KMS-11 (cell line): Measurements from ENCODE around the gene ABHD8.

ENCODE experiments used
- H2AFZ ChIP-seq: fragments of 200-600 bp; sonication (generic); 2 replicates; pipeline ENCODE4 v1.6.1; 2016; ENCODE audit warnings: antibody characterized with exemption, mixed run types, low read depth
- H3K27ac ChIP-seq: fragments of 200-600 bp; sonication (generic); 2 replicates; pipeline ENCODE4 v1.6.1; 2016; ENCODE audit warnings: mild to moderate bottlenecking, mixed run types
- H3K27me3 ChIP-seq: fragments of 200-600 bp; sonication (generic); 2 replicates; pipeline ENCODE4 v1.6.1; 2017; ENCODE audit warnings: mild to moderate bottlenecking, low read depth, mixed run types, moderate library complexity; ENCODE audit not compliant: insufficient read depth
- H3K36me3 ChIP-seq: fragments of 200-600 bp; sonication (generic); 2 replicates; pipeline ENCODE4 v1.6.1; 2017; ENCODE audit warnings: mild to moderate bottlenecking, mixed run types; ENCODE audit not compliant: insufficient read depth
- H3K4me1 ChIP-seq: fragments of 200-600 bp; sonication (generic); 2 replicates; pipeline ENCODE4 v1.6.1; 2016; ENCODE audit warnings: mild to moderate bottlenecking, low read depth, mixed run types; ENCODE audit not compliant: poor library complexity, severe bottlenecking
- H3K4me2 ChIP-seq: fragments of 200-600 bp; sonication (generic); 2 replicates; pipeline ENCODE4 v1.7.0; 2016; ENCODE audit warnings: mild to moderate bottlenecking, mixed run types
- H3K4me3 ChIP-seq: fragments of 200-600 bp; sonication (generic); IDR thresholded peaks from 2 replicates; pipeline ENCODE4 v1.6.1; 2017; ENCODE audit warnings: low read depth, low read length, mixed read lengths; ENCODE audit not compliant: insufficient read depth
- H3K79me2 ChIP-seq: fragments of 200-600 bp; sonication (generic); 2 replicates; pipeline ENCODE4 v1.6.1; 2016; ENCODE audit warnings: low read depth, mixed run types; ENCODE audit not compliant: insufficient read depth
- H3K9ac ChIP-seq: fragments of 200-600 bp; sonication (generic); 2 replicates; pipeline ENCODE4 v1.6.1; 2016; ENCODE audit warnings: mild to moderate bottlenecking, mixed run types
- H4K20me1 ChIP-seq: fragments of 200-600 bp; sonication (generic); 2 replicates; pipeline ENCODE4 v1.6.1; 2016; ENCODE audit warnings: mild to moderate bottlenecking, mixed run types; ENCODE audit not compliant: insufficient read depth
- CTCF ChIP-seq: fragments of 200-600 bp; sonication (generic); conservative IDR thresholded peaks from 2 replicates; pipeline ENCODE4 v1.6.1; 2017; ENCODE audit warnings: low read depth, mild to moderate bottlenecking, antibody characterized with exemption, low read length, moderate library complexity, mixed read lengths

The ABHD8 gene

GRCh38 chr19:17303167-17303939 lies at the start of gene ABHD8:
ABHD8 (minus strand) TSS chr19:17303425; CDS start chr19:17301616, 1,809 bp downstream.
- Histone ChIP-seq H4K20me1 (no peaks in the 10 kb centered on the region), H3K4me3 (no peak within 1 kb of the TSS), H3K4me2 (peak within 1 kb of the TSS; percentile 57), H3K36me3 (no peaks in the 10 kb centered on the region), H3K9ac (peak within 1 kb of the TSS; percentile 32; the same call in 1 of the 2 replicates), H3K27ac (no peak within 1 kb of the TSS), H3K4me1 (peaks cover 35% of the 10 kb centered on the region), H2AFZ (peak within 1 kb of the TSS; percentile 59), H3K79me2 (peaks cover 20% of the 10 kb centered on the region), H3K27me3 (no peaks in the 10 kb centered on the region)
- TF ChIP-seq CTCF, result 0 out of 2 replicates have a peak, but pooled peaks have one; percentile 31

GRCh38 chr19:17352608-17353280 lies 49.5 kb upstream of the ABHD8 start:
- Histone ChIP-seq H3K79me2 (no peaks in the 10 kb centered on the region), H3K27me3 (peaks cover 43% of the 10 kb centered on the region), H3K36me3 (no peaks in the 10 kb centered on the region), H2AFZ (no peak overlapping the region), H4K20me1 (no peaks in the 10 kb centered on the region), H3K27ac (no peak overlapping the region), H3K4me2 (no peak overlapping the region), H3K9ac (no peak overlapping the region), H3K4me3 (no peak overlapping the region), H3K4me1 (no peaks in the 10 kb centered on the region)
- TF ChIP-seq CTCF, result no peak

- Histone ChIP-seq H3K36me3 (no peaks in the 10 kb centered on the region), H2AFZ (no peak overlapping the region), H3K27me3 (peaks cover 38% of the 10 kb centered on the region), H3K4me2 (no peak overlapping the region), H3K4me3 (no peak overlapping the region), H3K27ac (no peak overlapping the region), H3K4me1 (peaks cover 8% of the 10 kb centered on the region), H4K20me1 (no peaks in the 10 kb centered on the region), H3K79me2 (no peaks in the 10 kb centered on the region), H3K9ac (no peak overlapping the region)
- no peak for TF ChIP-seq CTCF
Observed at GRCh38 chr19:17351815-17352435, 48.7 kb upstream of the ABHD8 start.

GRCh38 chr19:17348700-17349099 lies 45.5 kb upstream of the ABHD8 start:
- no peak overlapping the region for H3K27ac ChIP-seq
- no peak overlapping the region for H3K9ac ChIP-seq

More at GRCh38 chr19:17348700-17349099, 45.5 kb upstream of the ABHD8 start:
- no peak overlapping the region for H2AFZ ChIP-seq
- no peak for TF ChIP-seq CTCF
- no peak overlapping the region for H3K4me2 ChIP-seq
- H3K79me2 ChIP-seq, result no peaks in the 10 kb centered on the region
- peaks cover 18% of the 10 kb centered on the region for H3K4me1 ChIP-seq
- no peaks in the 10 kb centered on the region for H4K20me1 ChIP-seq
- no peaks in the 10 kb centered on the region for H3K36me3 ChIP-seq
- H3K27me3 ChIP-seq, result peaks cover 34% of the 10 kb centered on the region
- H3K4me3 ChIP-seq, result no peak overlapping the region
